Fibroblast of villous mesenchyme (primary cell): Measurements from ENCODE around the gene MYO1D. TPM values are rescaled to one million over a fixed set of nuclear protein-coding genes. Genes with fewer than 3 reads are reported as not detected.
A peak's percentile ranks its signal among the peaks of the same experiment; 100 is the strongest.

Experiments
- DNase-seq: peaks from one replicate; pipeline ENCODE4 v3.0.0-alpha.2; 2010; ENCODE audit warnings: low read depth
- H3K4me3 ChIP-seq: 2 replicates; pipeline ENCODE4 v1.5.1; 2011; ENCODE audit warnings: low read depth, mild to moderate bottlenecking, low read length
- CTCF ChIP-seq: IDR thresholded peaks from 2 replicates; pipeline ENCODE4 v1.5.1; 2012; ENCODE audit warnings: low read depth, mild to moderate bottlenecking, low read length; ENCODE audit not compliant: insufficient read depth
- total RNA-seq: library from RNA; depleted of rRNA; stranded (reverse); fragments of >200 nt; gene quantifications from 2 replicates; pipeline ENCODE4 v1.2.3, GENCODE V29; 2012

The MYO1D gene
- total RNA-seq, 1 donor, result 19.0 TPM

- no peak for DNase-seq
- TF ChIP-seq CTCF, result no peak
Measured at GRCh38 chr17:32774695-32775084, 102.2 kb downstream of the MYO1D start.

GRCh38 chr17:32773856-32774694, 102.8 kb downstream of the MYO1D start:
- no peak overlapping the region for H3K4me3 ChIP-seq
- TF ChIP-seq CTCF, result no peak
- DNase-seq, result no peak

More at GRCh38 chr17:32774695-32775084, 102.2 kb downstream of the MYO1D start:
- H3K4me3 ChIP-seq, result no peak overlapping the region

- TF ChIP-seq CTCF, result no peak
- H3K4me3 ChIP-seq, result no peak overlapping the region
- DNase-seq, result no peak
Measured at GRCh38 chr17:32772453-32773025, 104.4 kb downstream of the MYO1D start.

GRCh38 chr17:32771396-32771795, 105.5 kb downstream of the MYO1D start:
- H3K4me3 ChIP-seq, result no peak overlapping the region
- no peak for TF ChIP-seq CTCF
- DNase-seq, result peak; percentile 8

- peak; percentile 60 for DNase-seq
- H3K4me3 ChIP-seq, result no peak overlapping the region
- TF ChIP-seq CTCF, result no peak
Measured at GRCh38 chr17:32769846-32770245, 107.1 kb downstream of the MYO1D start.

- no peak overlapping the region for H3K4me3 ChIP-seq
- no peak for TF ChIP-seq CTCF
- DNase-seq, result no peak
Measured at GRCh38 chr17:32763855-32764439, 113.0 kb downstream of the MYO1D start.
